Suprapubic skin (tissue), 4 donors: ENCODE measurements around the gene GABARAPL1. TPM values are rescaled to one million over a fixed set of nuclear protein-coding genes. Genes with fewer than 3 reads are reported as not detected.
A peak's percentile ranks its signal among the peaks of the same experiment; 100 is the strongest.
"Not testable (repeated sequence)": the region's sequence is repeated elsewhere in the genome, so short reads cannot be mapped to it uniquely, and the experiment has no call there.

Experiments used
- DNase-seq, 2 donors: peaks; one replicate each; pipeline ENCODE4 v3.0.0-alpha.2; 2019; ENCODE audit warnings: low spot score in 2 of 2
- H3K27ac ChIP-seq: fragments of 200-600 bp; sonication (generic); one replicate; pipeline ENCODE4 v1.5.1; 2019
- H3K27me3 ChIP-seq: fragments of 200-600 bp; sonication (generic); one replicate; pipeline ENCODE4 v1.5.1; 2019
- H3K36me3 ChIP-seq: fragments of 200-600 bp; sonication (generic); one replicate; pipeline ENCODE4 v1.5.1; 2019
- H3K4me1 ChIP-seq: fragments of 200-600 bp; sonication (generic); one replicate; pipeline ENCODE4 v1.5.1; 2019
- H3K4me3 ChIP-seq: fragments of 200-600 bp; sonication (generic); one replicate; pipeline ENCODE4 v1.5.1; 2019; ENCODE audit warnings: mild to moderate bottlenecking
- H3K9me3 ChIP-seq: fragments of 200-600 bp; sonication (generic); one replicate; pipeline ENCODE4 v1.5.1; 2019
- EP300 ChIP-seq: sonication (generic); formaldehyde crosslinking; IDR thresholded peaks from one replicate; pipeline ENCODE4 v1.6.1; 2017; ENCODE audit warnings: antibody characterized with exemption
- POLR2A ChIP-seq, 2 donors: fragments of 450-650 bp; IDR thresholded peaks; one replicate each; pipeline ENCODE4 v1.6.1; 2017; ENCODE audit warnings: antibody characterized with exemption in 2 of 2, mild to moderate bottlenecking in 2 of 2, moderate library complexity in 2 of 2
- POLR2AphosphoS5 ChIP-seq, 3 donors: sonication (generic); formaldehyde crosslinking; IDR thresholded peaks; one replicate each; pipeline ENCODE4 v1.6.1; 2017; ENCODE audit warnings: antibody characterized with exemption in 3 of 3
- WGBS: methylation state at CpG from one replicate; pipeline ENCODE4 v1.1.5; 2018; 5-methylcytosine and 5-hydroxymethylcytosine counted together
- total RNA-seq, 4 donors: library from RNA; depleted of rRNA; stranded (reverse); fragments of >200 nt; gene quantifications; one replicate each; pipeline ENCODE4 v1.1.0, GENCODE V29; 2016
- TF ChIP-seq, protein P1 (sequence below), 2 donors: fragments of 200-600 bp in 1 of 2; fragments of 450-650 bp in 1 of 2; sonication (generic) in 1 of 2; IDR thresholded peaks; one replicate each; pipeline ENCODE4 v1.5.1; 2016 to 2019; ENCODE audit warnings: antibody characterized with exemption in 2 of 2, mild to moderate bottlenecking in 1 of 2, moderate library complexity in 1 of 2

Gene GABARAPL1
- total RNA-seq, 4 donors from 2014 or later = 48.7 to 94.6 (median 81.1) TPM

DNA sequence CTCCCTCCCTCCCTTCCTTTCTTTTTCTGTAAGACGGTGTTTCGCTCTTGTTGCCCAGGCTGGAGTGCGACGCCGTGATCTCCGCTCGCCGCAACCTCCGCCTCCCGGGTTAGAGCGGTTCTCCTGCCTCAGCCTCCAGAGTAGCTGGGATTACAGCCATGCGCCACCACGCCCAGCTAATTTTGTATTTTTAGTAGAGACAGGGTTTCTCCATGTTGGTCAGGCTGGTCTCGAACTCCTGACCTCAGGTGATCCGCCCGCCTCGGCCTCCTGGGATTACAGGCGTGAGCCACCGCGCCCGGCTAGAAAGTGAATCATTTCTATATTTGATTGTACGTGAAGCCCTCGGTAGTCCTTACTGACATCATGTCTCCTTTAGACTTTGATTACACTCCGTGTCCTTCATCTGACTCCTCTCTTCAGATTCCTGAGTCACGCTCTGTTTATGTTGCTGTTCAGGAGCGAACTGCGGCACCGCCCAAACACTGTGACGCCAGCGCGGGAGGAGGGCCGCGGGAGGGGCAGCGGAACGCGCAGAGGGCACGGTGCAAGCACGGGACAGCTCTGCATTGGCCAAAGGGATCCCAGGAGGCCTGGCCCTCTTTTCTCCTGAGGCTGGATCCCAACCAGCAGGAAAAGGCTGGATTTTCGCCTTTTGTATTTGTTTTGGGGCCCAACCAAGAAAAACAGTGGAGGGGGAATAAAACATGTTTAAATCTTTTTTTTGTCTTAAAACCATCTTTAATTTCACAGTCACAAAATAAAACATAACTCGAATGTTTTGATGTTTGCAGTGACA, 538 bp upstream of the GABARAPL1 start:
- TF ChIP-seq EP300 (peak; percentile 93), POLR2A (IDR thresholded peaks at IDR 0.05) (no peak), POLR2AphosphoS5 (IDR thresholded peaks at IDR 0.05) (peak; percentile 82 to 98 (median 92))
- TF ChIP-seq, protein P1, sequence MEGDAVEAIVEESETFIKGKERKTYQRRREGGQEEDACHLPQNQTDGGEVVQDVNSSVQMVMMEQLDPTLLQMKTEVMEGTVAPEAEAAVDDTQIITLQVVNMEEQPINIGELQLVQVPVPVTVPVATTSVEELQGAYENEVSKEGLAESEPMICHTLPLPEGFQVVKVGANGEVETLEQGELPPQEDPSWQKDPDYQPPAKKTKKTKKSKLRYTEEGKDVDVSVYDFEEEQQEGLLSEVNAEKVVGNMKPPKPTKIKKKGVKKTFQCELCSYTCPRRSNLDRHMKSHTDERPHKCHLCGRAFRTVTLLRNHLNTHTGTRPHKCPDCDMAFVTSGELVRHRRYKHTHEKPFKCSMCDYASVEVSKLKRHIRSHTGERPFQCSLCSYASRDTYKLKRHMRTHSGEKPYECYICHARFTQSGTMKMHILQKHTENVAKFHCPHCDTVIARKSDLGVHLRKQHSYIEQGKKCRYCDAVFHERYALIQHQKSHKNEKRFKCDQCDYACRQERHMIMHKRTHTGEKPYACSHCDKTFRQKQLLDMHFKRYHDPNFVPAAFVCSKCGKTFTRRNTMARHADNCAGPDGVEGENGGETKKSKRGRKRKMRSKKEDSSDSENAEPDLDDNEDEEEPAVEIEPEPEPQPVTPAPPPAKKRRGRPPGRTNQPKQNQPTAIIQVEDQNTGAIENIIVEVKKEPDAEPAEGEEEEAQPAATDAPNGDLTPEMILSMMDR (IDR thresholded peaks at IDR 0.05) = no peak
- Histone ChIP-seq H3K36me3 (no peaks in the 10 kb centered on the region), H3K9me3 (no peaks in the 10 kb centered on the region), H3K27ac (peak overlapping the region; percentile 99), H3K4me3 (peak overlapping the region; percentile 75), H3K27me3 (no peaks in the 10 kb centered on the region), H3K4me1 (peaks cover 23% of the 10 kb centered on the region)
- WGBS = 32% methylated on average over 40 of the region's 40 CpGs
- peak; percentile 98 to 99 for DNase-seq

DNA sequence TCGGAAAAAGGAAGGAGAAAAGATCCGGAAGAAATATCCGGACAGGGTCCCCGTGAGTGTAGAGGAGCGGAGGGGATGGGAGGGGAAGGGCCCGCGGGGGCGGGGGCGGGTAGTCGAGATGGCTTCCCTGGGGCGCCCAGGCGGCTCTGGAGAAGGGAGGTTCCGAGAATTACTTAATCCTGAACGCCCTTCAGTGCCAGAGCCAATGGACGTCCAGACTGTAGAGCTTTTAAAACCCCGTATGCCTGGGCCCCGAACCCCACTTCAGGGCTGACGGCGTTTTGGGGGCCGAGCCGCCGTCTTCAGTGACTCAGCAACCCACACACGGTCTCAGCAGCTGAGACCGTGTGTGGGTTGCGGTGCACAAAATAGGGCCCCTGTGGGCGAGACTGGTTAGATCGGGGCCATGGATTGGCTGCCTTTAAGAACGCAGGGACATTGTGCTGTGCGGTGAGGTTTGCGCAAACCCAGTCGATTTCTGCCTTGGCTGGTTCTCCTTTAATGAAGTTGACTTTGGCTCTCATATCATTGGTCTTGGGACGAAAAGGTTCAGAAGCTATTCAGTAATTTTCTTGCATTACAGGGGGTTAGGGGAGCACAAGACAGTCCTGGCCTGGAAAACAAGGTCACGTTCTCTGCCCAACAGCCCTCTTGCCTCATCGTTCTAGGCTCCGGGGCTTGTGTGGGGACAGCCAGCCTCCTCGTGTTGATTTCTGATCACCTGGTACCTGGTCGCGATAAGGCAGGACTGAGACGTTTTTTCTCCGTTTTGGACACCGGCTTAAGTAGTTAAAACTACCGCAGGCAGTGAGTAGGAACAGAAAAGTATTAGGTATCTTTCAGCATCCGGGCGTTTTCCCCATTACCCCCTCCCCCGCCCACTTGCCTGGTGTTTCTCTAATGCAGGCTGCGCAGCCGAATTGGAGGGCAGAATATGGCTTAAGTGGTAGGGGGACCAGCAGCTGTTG, 775 bp downstream of the GABARAPL1 start:
- under 1% methylated on average over 39 of the region's 47 CpGs for WGBS
- Histone ChIP-seq H3K27me3 (no peaks in the 10 kb centered on the region), H3K4me1 (peaks cover 31% of the 10 kb centered on the region), H3K36me3 (peaks cover 2% of the 10 kb centered on the region), H3K9me3 (no peaks in the 10 kb centered on the region), H3K4me3 (peak overlapping the region; percentile 75), H3K27ac (peak overlapping the region; percentile 99)
- peak; percentile 89 to 93 for DNase-seq
- TF ChIP-seq EP300 (no peak), POLR2AphosphoS5 (IDR thresholded peaks at IDR 0.05) (peak in 2 of 3 donors; percentile 30 to 51), POLR2A (IDR thresholded peaks at IDR 0.05) (peak in 1 of 2 donors; percentile 81)

- H3K4me3 ChIP-seq = peak overlapping the region; percentile 75
- H3K4me1 ChIP-seq = peaks cover 31% of the 10 kb centered on the region
- H3K27ac ChIP-seq = peak overlapping the region; percentile 99
- TF ChIP-seq POLR2AphosphoS5 (IDR thresholded peaks at IDR 0.05) = no peak
- TF ChIP-seq, protein P1 (IDR thresholded peaks at IDR 0.05) = no peak
- TF ChIP-seq POLR2A (IDR thresholded peaks at IDR 0.05) = no peak
- no peak for TF ChIP-seq EP300
- 36% methylated on average over 10 of the region's 10 CpGs for WGBS
- no peak for DNase-seq
- H3K27me3 ChIP-seq = no peaks in the 10 kb centered on the region
- H3K36me3 ChIP-seq = peaks cover 7% of the 10 kb centered on the region
- H3K9me3 ChIP-seq = no peaks in the 10 kb centered on the region
Observed at GRCh38 chr12:10214136-10214894, 1.6 kb downstream of the GABARAPL1 start.

DNA sequence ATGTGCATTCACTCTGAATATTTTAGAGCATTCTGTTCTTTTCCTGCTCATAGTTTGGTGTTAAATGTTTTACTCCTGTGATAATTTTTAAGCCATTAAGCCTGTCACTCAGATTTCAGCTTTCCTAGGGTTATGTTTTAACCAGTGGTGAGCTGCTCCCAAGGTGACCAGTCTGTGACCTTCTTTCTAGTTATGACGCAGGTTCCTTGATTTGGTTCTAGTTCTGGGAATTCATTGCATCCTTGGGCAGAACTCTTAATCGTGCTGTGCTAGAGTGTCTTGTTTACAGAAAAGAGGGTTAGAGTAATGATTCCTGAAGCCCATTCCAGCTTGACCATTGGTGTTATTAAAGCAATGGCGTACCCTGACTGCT, 2.2 kb downstream of the GABARAPL1 start:
- H3K27me3 ChIP-seq = no peaks in the 10 kb centered on the region
- peak overlapping the region; percentile 99 for H3K27ac ChIP-seq
- 71% methylated on average over 3 of the region's 3 CpGs for WGBS
- H3K9me3 ChIP-seq = no peaks in the 10 kb centered on the region
- DNase-seq = no peak
- peak overlapping the region; percentile 75 for H3K4me3 ChIP-seq
- TF ChIP-seq EP300 (no peak), POLR2A (IDR thresholded peaks at IDR 0.05) (no peak), POLR2AphosphoS5 (IDR thresholded peaks at IDR 0.05) (no peak)
- TF ChIP-seq, protein P1 (IDR thresholded peaks at IDR 0.05) = no peak
- peaks cover 11% of the 10 kb centered on the region for H3K36me3 ChIP-seq
- peaks cover 33% of the 10 kb centered on the region for H3K4me1 ChIP-seq

- Histone ChIP-seq H3K36me3 (peaks cover 17% of the 10 kb centered on the region), H3K27ac (peak overlapping the region; percentile 99), H3K4me1 (peaks cover 38% of the 10 kb centered on the region), H3K27me3 (no peaks in the 10 kb centered on the region), H3K9me3 (no peaks in the 10 kb centered on the region), H3K4me3 (peak overlapping the region; percentile 75)
- TF ChIP-seq, protein P1 (IDR thresholded peaks at IDR 0.05) = no peak
- TF ChIP-seq POLR2A (IDR thresholded peaks at IDR 0.05) = no peak
- no peak for TF ChIP-seq EP300
- TF ChIP-seq POLR2AphosphoS5 (IDR thresholded peaks at IDR 0.05) = no peak
- 71% methylated on average over 2 of the region's 2 CpGs for WGBS
- no peak for DNase-seq
Observed at GRCh38 chr12:10215436-10215835, 2.8 kb downstream of the GABARAPL1 start.

DNA sequence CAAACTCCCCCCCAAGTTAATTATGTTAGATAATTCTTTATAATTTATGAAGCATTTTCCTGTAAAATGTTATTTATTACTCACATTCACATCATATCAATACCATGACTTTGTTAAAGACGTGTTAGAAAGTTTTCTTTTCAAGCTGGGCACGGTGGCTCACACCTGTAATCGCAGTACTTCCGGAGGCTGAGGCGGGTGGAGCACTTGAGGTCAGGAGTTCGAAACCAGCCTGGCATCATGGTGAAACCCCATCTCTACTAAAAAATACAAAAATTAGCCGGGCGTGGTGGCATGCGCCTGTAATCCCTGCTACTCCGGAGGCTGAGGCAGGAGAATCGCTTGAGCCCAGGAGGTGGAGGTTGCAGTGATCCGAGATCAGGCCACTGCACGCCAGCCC, 3.3 kb downstream of the GABARAPL1 start:
- Histone ChIP-seq H3K4me1 (peaks cover 42% of the 10 kb centered on the region), H3K36me3 (peaks cover 20% of the 10 kb centered on the region)
- not testable (repeated sequence) for H3K27ac ChIP-seq, H3K27me3 ChIP-seq, DNase-seq, H3K4me3 ChIP-seq, H3K9me3 ChIP-seq
- 91% methylated on average over 13 of the region's 13 CpGs for WGBS
